ENCODE data around the gene CYS1.
A peak's percentile ranks its signal among the peaks of the same experiment; 100 is the strongest.

The CYS1 gene

GRCh38 chr2:10073706-10074105, 6.5 kb downstream of the CYS1 start:
- H4K20me1 ChIP-seq (ENCODE audit: insufficient read depth), result no peaks in the 10 kb centered on the region
- H3K4me1 ChIP-seq (ENCODE audit: low read depth, poor library complexity, severe bottlenecking), result no peaks in the 10 kb centered on the region
- no peak overlapping the region for H3K27ac ChIP-seq
- peaks cover 4% of the 10 kb centered on the region for H3K27me3 ChIP-seq (ENCODE audit: insufficient read depth, low read depth)
- H3K4me2 ChIP-seq, result no peak overlapping the region
- no peaks in the 10 kb centered on the region for H3K79me2 ChIP-seq (ENCODE audit: insufficient read depth, low read depth)
- no peak overlapping the region for H2AFZ ChIP-seq (ENCODE audit: low read depth)
- no peak overlapping the region for H3K9ac ChIP-seq
- TF ChIP-seq, protein P1, sequence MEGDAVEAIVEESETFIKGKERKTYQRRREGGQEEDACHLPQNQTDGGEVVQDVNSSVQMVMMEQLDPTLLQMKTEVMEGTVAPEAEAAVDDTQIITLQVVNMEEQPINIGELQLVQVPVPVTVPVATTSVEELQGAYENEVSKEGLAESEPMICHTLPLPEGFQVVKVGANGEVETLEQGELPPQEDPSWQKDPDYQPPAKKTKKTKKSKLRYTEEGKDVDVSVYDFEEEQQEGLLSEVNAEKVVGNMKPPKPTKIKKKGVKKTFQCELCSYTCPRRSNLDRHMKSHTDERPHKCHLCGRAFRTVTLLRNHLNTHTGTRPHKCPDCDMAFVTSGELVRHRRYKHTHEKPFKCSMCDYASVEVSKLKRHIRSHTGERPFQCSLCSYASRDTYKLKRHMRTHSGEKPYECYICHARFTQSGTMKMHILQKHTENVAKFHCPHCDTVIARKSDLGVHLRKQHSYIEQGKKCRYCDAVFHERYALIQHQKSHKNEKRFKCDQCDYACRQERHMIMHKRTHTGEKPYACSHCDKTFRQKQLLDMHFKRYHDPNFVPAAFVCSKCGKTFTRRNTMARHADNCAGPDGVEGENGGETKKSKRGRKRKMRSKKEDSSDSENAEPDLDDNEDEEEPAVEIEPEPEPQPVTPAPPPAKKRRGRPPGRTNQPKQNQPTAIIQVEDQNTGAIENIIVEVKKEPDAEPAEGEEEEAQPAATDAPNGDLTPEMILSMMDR (conservative IDR thresholded peaks at IDR 0.05; ENCODE audit: low read depth, low read length), result no peak
- no peaks in the 10 kb centered on the region for H3K36me3 ChIP-seq (ENCODE audit: insufficient read depth)
- H3K4me3 ChIP-seq (IDR thresholded peaks at IDR 0.05; ENCODE audit: insufficient read depth, low read depth, low read length), result no peak overlapping the region

DNA sequence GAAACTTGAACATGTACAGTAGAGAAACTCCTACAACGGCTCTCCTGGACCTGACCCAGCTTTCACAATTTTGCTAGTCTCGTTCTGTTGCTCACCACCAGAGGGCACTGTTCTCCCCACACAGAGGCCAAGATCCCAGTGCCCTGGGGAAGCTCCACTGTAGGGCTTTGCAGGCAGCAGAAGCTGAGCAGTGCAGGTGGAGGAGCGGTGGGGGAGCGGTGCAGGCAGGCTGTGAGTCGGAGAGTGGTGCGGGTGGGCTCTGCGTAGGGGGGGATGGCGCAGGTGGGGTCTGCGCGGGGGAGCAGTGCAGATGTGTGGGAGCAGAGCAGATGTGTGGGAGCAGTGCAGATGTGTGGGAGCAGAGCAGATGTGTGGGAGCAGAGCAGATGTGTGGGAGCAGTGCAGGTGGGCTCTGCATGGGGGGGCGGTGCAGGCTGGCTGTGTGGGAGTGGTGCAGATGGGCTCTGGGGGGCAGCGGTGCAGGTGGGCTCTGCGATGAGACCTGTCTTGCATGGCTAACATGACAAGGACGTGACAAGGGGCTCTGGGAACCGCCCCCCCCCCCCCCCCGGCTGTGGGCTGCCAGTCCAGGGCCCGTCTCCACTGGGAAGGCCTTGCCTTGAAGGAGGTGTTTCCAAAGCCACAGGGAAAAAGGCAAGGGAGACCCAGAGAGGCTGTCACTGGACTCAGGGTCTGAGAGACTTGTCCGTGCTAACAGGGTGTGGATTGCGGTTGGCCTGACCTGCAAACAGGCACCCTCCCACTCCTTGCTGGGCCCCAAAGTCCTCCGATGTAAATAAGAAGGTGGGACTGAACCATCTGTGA, 7.3 kb downstream of the CYS1 start:
- Histone ChIP-seq H3K4me3 (IDR thresholded peaks at IDR 0.05; ENCODE audit: insufficient read depth, low read depth, low read length) (no peak overlapping the region), H3K79me2 (ENCODE audit: insufficient read depth, low read depth) (no peaks in the 10 kb centered on the region), H4K20me1 (ENCODE audit: insufficient read depth) (no peaks in the 10 kb centered on the region), H3K27me3 (ENCODE audit: insufficient read depth, low read depth) (peaks cover 4% of the 10 kb centered on the region), H2AFZ (ENCODE audit: low read depth) (0 out of 2 replicates have a peak overlapping the region, but pooled peaks have one; percentile 11), H3K27ac (no peak overlapping the region), H3K36me3 (ENCODE audit: insufficient read depth) (no peaks in the 10 kb centered on the region), H3K4me2 (no peak overlapping the region), H3K9ac (no peak overlapping the region), H3K4me1 (ENCODE audit: low read depth, poor library complexity, severe bottlenecking) (no peaks in the 10 kb centered on the region)
- TF ChIP-seq, protein P1 (conservative IDR thresholded peaks at IDR 0.05; ENCODE audit: low read depth, low read length), result peak; percentile 90

DNA sequence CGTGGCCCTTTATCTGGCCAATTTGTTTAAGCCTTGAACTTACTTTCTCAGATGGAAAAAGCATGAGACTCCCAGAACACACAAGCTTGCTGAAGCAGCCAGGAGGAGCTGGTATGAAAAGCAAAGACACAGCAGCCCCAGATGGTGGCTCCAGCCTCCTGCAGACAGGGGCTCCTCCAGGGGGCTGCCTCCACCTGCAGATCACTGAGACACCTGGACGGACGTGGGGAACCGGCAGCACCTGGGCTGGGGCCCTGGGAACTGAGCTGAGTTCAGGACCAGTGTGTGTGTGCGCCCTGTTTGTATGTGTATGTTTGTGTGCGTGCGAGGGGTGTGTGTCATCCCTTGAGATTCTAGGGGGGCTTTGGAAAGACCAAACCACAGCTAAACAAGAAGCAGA, 8.6 kb downstream of the CYS1 start:
- H2AFZ ChIP-seq (ENCODE audit: low read depth), result no peak overlapping the region
- H3K27ac ChIP-seq, result no peak overlapping the region
- H3K36me3 ChIP-seq (ENCODE audit: insufficient read depth), result no peaks in the 10 kb centered on the region
- no peak overlapping the region for H3K4me3 ChIP-seq (IDR thresholded peaks at IDR 0.05; ENCODE audit: insufficient read depth, low read depth, low read length)
- H4K20me1 ChIP-seq (ENCODE audit: insufficient read depth), result no peaks in the 10 kb centered on the region
- H3K4me1 ChIP-seq (ENCODE audit: low read depth, poor library complexity, severe bottlenecking), result no peaks in the 10 kb centered on the region
- H3K79me2 ChIP-seq (ENCODE audit: insufficient read depth, low read depth), result no peaks in the 10 kb centered on the region
- H3K27me3 ChIP-seq (ENCODE audit: insufficient read depth, low read depth), result no peaks in the 10 kb centered on the region; the same call in 1 of the 2 replicates
- no peak overlapping the region for H3K9ac ChIP-seq
- no peak overlapping the region for H3K4me2 ChIP-seq
- TF ChIP-seq, protein P1 (conservative IDR thresholded peaks at IDR 0.05; ENCODE audit: low read depth, low read length), result no peak

- H3K27me3 ChIP-seq (ENCODE audit: insufficient read depth, low read depth), result no peaks in the 10 kb centered on the region; the same call in 1 of the 2 replicates
- no peak overlapping the region for H3K9ac ChIP-seq
- no peak overlapping the region for H3K4me2 ChIP-seq
- H3K79me2 ChIP-seq (ENCODE audit: insufficient read depth, low read depth), result no peaks in the 10 kb centered on the region
- H3K4me1 ChIP-seq (ENCODE audit: low read depth, poor library complexity, severe bottlenecking), result no peaks in the 10 kb centered on the region
- no peak overlapping the region for H3K4me3 ChIP-seq (IDR thresholded peaks at IDR 0.05; ENCODE audit: insufficient read depth, low read depth, low read length)
- no peaks in the 10 kb centered on the region for H3K36me3 ChIP-seq (ENCODE audit: insufficient read depth)
- H3K27ac ChIP-seq, result no peak overlapping the region
- H2AFZ ChIP-seq (ENCODE audit: low read depth), result no peak overlapping the region
- no peaks in the 10 kb centered on the region for H4K20me1 ChIP-seq (ENCODE audit: insufficient read depth)
- TF ChIP-seq, protein P1 (conservative IDR thresholded peaks at IDR 0.05; ENCODE audit: low read depth, low read length), result no peak
Observed at GRCh38 chr2:10071176-10071575, 9.0 kb downstream of the CYS1 start.

All from KMS-11 (cell line).